Type B pancreatic cell (in vitro differentiated cells): ENCODE data around the gene WDR26. TPM values are rescaled to one million over a fixed set of nuclear protein-coding genes. Genes with fewer than 3 reads are reported as not detected.

Experiments
- DNase-seq: peaks from one replicate; pipeline ENCODE4 v3.0.0; 2021; ENCODE audit warnings: mixed read lengths; ENCODE audit not compliant: unreplicated experiment; ENCODE audit errors: extremely low spot score
- H3K27ac Mint-ChIP-seq: 2 replicates; pipeline ENCODE4 v1.8.0; 2021; ENCODE audit warnings: mild to moderate bottlenecking, mixed read lengths
- H3K27me3 Mint-ChIP-seq: 2 replicates; pipeline ENCODE4 v1.8.0; 2021; ENCODE audit warnings: mixed read lengths
- H3K36me3 Mint-ChIP-seq: 2 replicates; pipeline ENCODE4 v1.8.0; 2021; ENCODE audit warnings: mixed read lengths
- H3K4me1 Mint-ChIP-seq: one replicate; pipeline ENCODE4 v1.8.0; 2021; ENCODE audit warnings: mixed read lengths; ENCODE audit not compliant: unreplicated experiment
- H3K4me3 Mint-ChIP-seq: 2 replicates; pipeline ENCODE4 v1.8.0; 2021; ENCODE audit warnings: mild to moderate bottlenecking, mixed read lengths
- H3K9me3 Mint-ChIP-seq: 2 replicates; pipeline ENCODE4 v1.8.0; 2021; ENCODE audit warnings: mixed read lengths
- total RNA-seq: library from RNA; stranded (reverse); gene quantifications from 2 replicates; pipeline ENCODE4 v1.2.1, GENCODE V29; 2021; ENCODE audit warnings: low replicate concordance
- TF ChIP-seq, protein P1 (sequence below): fragments of 200-600 bp; sonication (generic); conservative IDR thresholded peaks from 2 replicates; pipeline ENCODE4 v1.5.0; 2021; ENCODE audit warnings: antibody characterized with exemption, mild to moderate bottlenecking

The WDR26 gene
- total RNA-seq, 1 donor from 2014 or later = 75.1 TPM

DNA sequence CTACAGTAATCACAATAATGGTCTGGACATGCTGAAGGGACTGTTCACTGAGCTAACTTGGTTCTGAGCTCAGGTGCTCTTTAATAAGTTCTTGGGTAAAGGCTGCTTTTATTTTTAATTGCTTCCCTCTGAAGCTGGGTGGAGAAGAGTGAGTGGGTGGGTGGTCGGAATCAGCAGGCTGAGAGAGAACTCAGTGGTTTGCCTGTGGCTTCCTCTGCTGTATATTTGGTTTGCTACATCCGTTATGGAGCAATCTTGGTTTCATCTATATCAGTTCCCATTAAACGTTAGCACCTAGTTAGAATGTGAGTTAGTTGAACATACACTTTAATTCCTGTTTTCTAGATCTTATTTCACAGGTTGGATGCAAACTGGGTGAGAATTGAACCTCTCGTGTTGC lies 54.6 kb downstream of the WDR26 start:
- TF ChIP-seq, protein P1, sequence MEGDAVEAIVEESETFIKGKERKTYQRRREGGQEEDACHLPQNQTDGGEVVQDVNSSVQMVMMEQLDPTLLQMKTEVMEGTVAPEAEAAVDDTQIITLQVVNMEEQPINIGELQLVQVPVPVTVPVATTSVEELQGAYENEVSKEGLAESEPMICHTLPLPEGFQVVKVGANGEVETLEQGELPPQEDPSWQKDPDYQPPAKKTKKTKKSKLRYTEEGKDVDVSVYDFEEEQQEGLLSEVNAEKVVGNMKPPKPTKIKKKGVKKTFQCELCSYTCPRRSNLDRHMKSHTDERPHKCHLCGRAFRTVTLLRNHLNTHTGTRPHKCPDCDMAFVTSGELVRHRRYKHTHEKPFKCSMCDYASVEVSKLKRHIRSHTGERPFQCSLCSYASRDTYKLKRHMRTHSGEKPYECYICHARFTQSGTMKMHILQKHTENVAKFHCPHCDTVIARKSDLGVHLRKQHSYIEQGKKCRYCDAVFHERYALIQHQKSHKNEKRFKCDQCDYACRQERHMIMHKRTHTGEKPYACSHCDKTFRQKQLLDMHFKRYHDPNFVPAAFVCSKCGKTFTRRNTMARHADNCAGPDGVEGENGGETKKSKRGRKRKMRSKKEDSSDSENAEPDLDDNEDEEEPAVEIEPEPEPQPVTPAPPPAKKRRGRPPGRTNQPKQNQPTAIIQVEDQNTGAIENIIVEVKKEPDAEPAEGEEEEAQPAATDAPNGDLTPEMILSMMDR = no peak
- no peaks in the 10 kb centered on the region for H3K9me3 Mint-ChIP-seq
- H3K36me3 Mint-ChIP-seq = peaks cover 26% of the 10 kb centered on the region
- H3K27ac Mint-ChIP-seq = no peak overlapping the region
- DNase-seq = no peak
- no peaks in the 10 kb centered on the region for H3K27me3 Mint-ChIP-seq
- H3K4me1 Mint-ChIP-seq = peaks cover 6% of the 10 kb centered on the region
- H3K4me3 Mint-ChIP-seq = no peak overlapping the region

DNA sequence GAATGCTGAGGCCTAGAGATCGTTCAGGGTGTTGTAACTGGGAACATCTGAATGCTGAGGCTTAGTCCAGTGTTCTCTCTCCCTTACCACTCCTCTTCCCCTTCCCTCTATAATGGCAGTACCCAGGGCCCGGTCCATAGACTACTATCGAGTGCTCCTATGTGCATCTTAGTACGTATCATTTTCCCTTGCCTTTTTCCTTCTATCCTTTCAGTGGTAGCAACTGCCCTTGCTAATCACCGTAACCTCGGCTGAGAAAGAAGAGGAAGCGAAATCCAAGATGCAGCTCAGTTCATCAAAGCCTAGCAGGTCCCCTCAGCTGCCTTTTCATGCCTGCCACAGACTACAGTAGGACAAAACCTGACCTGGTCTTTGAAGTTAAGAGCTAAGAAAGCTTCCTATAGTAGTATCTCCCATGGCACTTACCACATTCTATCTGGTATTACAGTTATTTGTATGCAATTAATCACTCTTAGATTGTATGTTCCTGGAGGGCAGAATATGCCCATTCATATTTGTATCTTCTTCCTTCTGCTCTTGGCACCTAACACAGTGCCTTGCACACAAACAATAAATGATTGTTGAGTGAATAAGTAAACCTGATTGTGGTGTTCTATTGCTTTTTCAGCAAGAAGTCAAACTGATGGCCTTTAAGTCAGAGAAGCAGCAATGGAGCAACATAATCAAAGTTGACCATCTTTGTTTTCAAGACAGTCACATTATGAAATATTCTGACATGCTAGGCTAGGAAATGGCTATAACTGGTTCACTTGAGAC lies 55.6 kb downstream of the WDR26 start:
- no peaks in the 10 kb centered on the region for H3K9me3 Mint-ChIP-seq
- TF ChIP-seq, protein P1 = no peak
- H3K27ac Mint-ChIP-seq = no peak overlapping the region
- peaks cover 31% of the 10 kb centered on the region for H3K36me3 Mint-ChIP-seq
- DNase-seq = no peak
- peaks cover 11% of the 10 kb centered on the region for H3K4me1 Mint-ChIP-seq
- H3K27me3 Mint-ChIP-seq = no peaks in the 10 kb centered on the region
- H3K4me3 Mint-ChIP-seq = no peak overlapping the region

DNA sequence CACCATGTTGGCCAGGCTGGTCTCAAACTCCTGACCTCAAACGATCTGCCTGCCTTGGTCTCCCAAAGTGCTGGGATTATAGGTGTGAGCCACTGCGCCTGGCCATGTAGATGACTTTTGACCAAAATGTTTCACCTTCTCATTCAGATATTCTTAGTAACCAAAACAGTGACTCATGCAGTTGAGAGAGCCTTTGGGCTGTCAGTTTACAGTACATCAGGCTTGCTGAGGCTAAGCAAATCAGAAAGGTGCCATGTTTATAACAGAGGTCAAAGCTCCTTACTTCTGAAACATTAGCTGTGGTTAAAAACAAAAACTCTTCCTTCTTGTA lies 57.0 kb downstream of the WDR26 start:
- Mint-ChIP-seq H3K9me3 (no peaks in the 10 kb centered on the region), H3K4me3 (no peak overlapping the region), H3K27me3 (no peaks in the 10 kb centered on the region), H3K27ac (peak overlapping the region; percentile 61), H3K36me3 (peaks cover 32% of the 10 kb centered on the region), H3K4me1 (peaks cover 14% of the 10 kb centered on the region)
- TF ChIP-seq, protein P1 = no peak
- no peak for DNase-seq

DNA sequence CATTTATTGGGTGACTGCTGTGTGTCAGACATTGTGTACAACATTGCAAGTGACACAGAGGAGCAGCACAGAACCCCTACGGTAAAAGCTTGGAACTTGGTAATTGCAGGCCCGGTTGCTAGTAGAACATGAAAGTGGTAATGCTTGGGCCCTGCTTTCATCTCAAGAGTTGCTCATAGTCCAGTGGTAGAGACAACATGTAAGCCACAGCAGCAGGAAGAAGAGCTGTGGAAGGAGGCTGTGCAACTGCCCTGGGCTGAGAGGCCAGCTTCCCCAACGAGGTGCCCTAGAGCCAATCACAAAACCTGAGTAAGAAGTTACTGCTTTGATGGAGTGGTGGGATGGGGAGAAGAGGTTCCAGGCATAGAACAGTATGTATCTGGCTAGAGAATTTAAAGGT lies 59.5 kb downstream of the WDR26 start:
- H3K4me3 Mint-ChIP-seq = no peak overlapping the region
- no peak for DNase-seq
- peaks cover 14% of the 10 kb centered on the region for H3K4me1 Mint-ChIP-seq
- peaks cover 48% of the 10 kb centered on the region for H3K36me3 Mint-ChIP-seq
- H3K9me3 Mint-ChIP-seq = no peaks in the 10 kb centered on the region
- TF ChIP-seq, protein P1 = no peak
- no peaks in the 10 kb centered on the region for H3K27me3 Mint-ChIP-seq
- peak overlapping the region; percentile 69 for H3K27ac Mint-ChIP-seq

DNA sequence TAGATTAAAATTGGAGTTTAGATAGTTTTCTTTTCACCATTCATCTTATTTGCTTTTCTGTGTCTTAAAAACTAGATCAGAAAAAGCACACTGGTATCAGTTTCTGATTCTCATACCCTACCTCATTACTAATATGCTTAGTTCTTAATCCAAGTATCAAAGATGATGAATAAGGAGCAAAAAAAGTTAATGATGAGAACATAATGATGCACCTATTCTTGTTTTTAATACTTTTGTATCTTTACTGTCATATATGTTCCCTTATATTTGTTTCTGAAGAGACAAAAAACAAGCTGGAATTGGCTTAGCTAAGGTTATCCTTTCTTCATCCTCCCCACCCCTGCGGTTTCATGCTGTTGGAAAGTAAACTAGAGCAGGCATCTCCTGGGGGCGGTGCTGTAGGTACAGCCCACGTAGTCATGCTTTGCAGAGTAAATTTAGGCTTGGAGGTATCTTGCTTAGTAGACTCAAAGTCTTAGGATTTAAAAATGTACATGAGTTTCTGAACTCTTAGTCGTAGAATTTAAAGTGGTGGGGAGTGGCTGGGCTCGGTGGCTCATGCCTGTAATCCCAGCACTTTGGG lies 61.5 kb downstream of the WDR26 start:
- Mint-ChIP-seq H3K27me3 (no peaks in the 10 kb centered on the region), H3K27ac (no peak overlapping the region), H3K4me1 (peaks cover 14% of the 10 kb centered on the region), H3K9me3 (no peaks in the 10 kb centered on the region), H3K4me3 (no peak overlapping the region), H3K36me3 (peaks cover 52% of the 10 kb centered on the region)
- DNase-seq = no peak
- TF ChIP-seq, protein P1 = no peak
